Prostate gland (tissue), 2 donors: ENCODE data around the gene RAI1. TPM values are rescaled to one million over a fixed set of nuclear protein-coding genes. Genes with fewer than 3 reads are reported as not detected.

Experiments used
- DNase-seq: peaks from one replicate; pipeline ENCODE4 v3.0.0-alpha.2; 2019; ENCODE audit warnings: low spot score
- H3K27ac ChIP-seq, 2 donors: fragments of 200-600 bp; sonication (generic); 2 replicates each; pipeline ENCODE4 v1.5.1; 2017 to 2019
- H3K27me3 ChIP-seq: fragments of 200-600 bp; sonication (generic); replicated peaks from 2 replicates; pipeline ENCODE4 v1.5.1; 2019; ENCODE audit not compliant: insufficient read depth
- H3K36me3 ChIP-seq, 2 donors: fragments of 200-600 bp; sonication (generic); 1 replicate in 1 of 2; 2 replicates in 1 of 2; pipeline versions ENCODE4 v1.5.1 to v1.8.1; 2017 to 2019
- H3K4me1 ChIP-seq: fragments of 200-600 bp; sonication (generic); replicated peaks from 2 replicates; pipeline ENCODE4 v1.5.1; 2019
- H3K4me3 ChIP-seq, 2 donors: fragments of 200-600 bp; sonication (generic); 2 replicates each; pipeline ENCODE4 v1.5.1; 2017 to 2019
- H3K9me3 ChIP-seq: fragments of 200-600 bp; sonication (generic); 2 replicates; pipeline ENCODE4 v1.5.1; 2017
- POLR2A ChIP-seq: fragments of 450-650 bp; IDR thresholded peaks from one replicate; pipeline ENCODE4 v1.6.1; 2016; ENCODE audit warnings: antibody characterized with exemption, mild to moderate bottlenecking
- POLR2AphosphoS5 ChIP-seq: sonication (generic); formaldehyde crosslinking; IDR thresholded peaks from one replicate; pipeline ENCODE4 v1.6.1; 2017; ENCODE audit warnings: antibody characterized with exemption
- WGBS: methylation state at CpG from one replicate; pipeline ENCODE4 v1.1.5; 2018; 5-methylcytosine and 5-hydroxymethylcytosine counted together
- intact Hi-C: fragments of 100-400 bp; cut with DNase I; formaldehyde crosslinking; loops from one replicate; pipeline ENCODE4 v1.14.2; 2022
- total RNA-seq, 2 donors: library from RNA; depleted of rRNA; stranded (reverse); fragments of >200 nt; gene quantifications; one replicate each; pipeline ENCODE4 v1.1.0, GENCODE V29; 2016
- TF ChIP-seq, protein P1 (sequence below), 4 experiments: fragments of 200-600 bp in 2 of 4; fragments of 450-650 bp in 2 of 4; sonication (generic) in 2 of 4; IDR thresholded peaks; 1 replicate in 3 of 4; 2 replicates in 1 of 4; pipeline ENCODE4 v1.5.1; 2016 to 2019; ENCODE audit warnings: antibody characterized with exemption in 4 of 4, mild to moderate bottlenecking in 2 of 4, moderate library complexity in 2 of 4

RAI1 gene
- total RNA-seq, 2 donors from 2014 or later = 69.2 to 71.0 TPM

DNA sequence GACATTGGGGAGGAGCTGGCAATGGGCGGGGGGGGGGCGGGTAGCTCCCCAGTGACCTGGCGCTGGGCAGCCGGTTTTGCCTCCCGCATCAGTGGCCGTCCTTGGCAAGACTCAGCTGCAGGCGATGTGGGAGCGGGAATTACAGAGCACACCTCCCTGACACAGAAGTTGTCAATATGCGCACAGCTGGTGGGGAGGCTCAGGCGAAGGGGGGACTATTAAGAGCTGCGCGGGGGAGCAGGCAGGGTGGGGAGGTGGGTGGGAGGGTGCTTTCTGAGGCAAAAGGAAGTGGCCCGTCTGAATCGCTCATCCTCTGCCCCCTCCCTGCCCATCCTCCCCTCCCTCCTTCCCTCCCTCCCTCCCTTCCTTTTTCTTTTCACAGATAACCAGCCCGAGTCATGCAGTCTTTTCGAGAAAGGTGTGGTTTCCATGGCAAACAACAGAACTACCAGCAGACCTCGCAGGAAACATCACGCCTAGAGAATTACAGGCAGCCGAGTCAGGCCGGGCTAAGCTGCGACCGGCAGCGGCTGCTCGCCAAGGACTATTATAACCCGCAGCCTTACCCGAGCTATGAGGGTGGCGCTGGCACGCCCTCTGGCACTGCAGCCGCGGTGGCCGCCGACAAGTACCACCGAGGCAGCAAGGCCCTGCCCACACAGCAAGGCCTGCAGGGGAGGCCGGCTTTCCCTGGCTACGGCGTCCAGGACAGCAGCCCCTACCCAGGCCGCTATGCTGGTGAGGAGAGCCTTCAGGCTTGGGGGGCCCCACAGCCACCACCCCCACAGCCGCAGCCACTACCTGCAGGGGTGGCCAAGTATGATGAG is 111.5 kb downstream of the RAI1 start:
- Histone ChIP-seq H3K27me3 (no peaks in the 10 kb centered on the region), H3K27ac (peak overlapping the region; percentile 14 to 47), H3K4me1 (peaks cover 12% of the 10 kb centered on the region), H3K9me3 (no peaks in the 10 kb centered on the region), H3K4me3 (no peak overlapping the region), H3K36me3 (peaks cover 7% of the 10 kb centered on the region in 2 donors)
- TF ChIP-seq, protein P1, sequence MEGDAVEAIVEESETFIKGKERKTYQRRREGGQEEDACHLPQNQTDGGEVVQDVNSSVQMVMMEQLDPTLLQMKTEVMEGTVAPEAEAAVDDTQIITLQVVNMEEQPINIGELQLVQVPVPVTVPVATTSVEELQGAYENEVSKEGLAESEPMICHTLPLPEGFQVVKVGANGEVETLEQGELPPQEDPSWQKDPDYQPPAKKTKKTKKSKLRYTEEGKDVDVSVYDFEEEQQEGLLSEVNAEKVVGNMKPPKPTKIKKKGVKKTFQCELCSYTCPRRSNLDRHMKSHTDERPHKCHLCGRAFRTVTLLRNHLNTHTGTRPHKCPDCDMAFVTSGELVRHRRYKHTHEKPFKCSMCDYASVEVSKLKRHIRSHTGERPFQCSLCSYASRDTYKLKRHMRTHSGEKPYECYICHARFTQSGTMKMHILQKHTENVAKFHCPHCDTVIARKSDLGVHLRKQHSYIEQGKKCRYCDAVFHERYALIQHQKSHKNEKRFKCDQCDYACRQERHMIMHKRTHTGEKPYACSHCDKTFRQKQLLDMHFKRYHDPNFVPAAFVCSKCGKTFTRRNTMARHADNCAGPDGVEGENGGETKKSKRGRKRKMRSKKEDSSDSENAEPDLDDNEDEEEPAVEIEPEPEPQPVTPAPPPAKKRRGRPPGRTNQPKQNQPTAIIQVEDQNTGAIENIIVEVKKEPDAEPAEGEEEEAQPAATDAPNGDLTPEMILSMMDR (IDR thresholded peaks at IDR 0.05) = no peak
- TF ChIP-seq POLR2AphosphoS5 (no peak), POLR2A (no peak)
- 13% methylated on average over 34 of the region's 38 CpGs for WGBS
- intact Hi-C loops = no loop called here
- DNase-seq = no peak

DNA sequence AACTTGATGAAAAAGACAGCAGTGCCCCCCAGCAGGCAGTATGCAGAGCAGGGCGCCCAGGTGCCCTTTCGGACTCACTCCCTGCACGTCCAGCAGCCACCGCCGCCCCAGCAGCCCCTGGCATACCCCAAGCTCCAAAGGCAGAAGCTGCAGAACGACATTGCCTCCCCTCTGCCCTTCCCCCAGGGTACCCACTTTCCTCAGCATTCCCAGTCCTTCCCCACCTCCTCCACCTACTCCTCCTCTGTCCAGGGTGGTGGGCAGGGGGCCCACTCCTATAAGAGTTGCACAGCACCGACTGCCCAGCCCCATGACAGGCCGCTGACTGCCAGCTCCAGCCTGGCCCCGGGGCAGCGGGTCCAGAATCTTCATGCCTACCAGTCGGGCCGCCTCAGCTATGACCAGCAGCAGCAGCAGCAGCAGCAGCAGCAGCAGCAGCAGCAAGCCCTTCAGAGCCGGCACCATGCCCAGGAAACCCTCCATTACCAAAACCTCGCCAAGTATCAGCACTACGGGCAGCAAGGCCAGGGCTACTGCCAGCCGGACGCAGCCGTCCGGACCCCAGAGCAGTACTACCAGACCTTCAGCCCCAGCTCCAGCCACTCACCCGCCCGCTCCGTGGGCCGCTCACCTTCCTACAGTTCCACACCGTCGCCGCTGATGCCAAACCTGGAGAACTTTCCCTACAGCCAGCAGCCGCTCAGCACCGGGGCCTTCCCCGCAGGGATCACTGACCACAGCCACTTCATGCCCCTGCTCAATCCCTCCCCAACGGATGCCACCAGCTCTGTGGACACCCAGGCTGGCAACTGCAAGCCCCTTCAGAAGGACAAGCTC is 112.3 kb downstream of the RAI1 start:
- Histone ChIP-seq H3K27ac (no peak overlapping the region), H3K27me3 (no peaks in the 10 kb centered on the region), H3K9me3 (no peaks in the 10 kb centered on the region), H3K4me1 (peaks cover 12% of the 10 kb centered on the region), H3K4me3 (no peak overlapping the region), H3K36me3 (peaks cover 7% of the 10 kb centered on the region in 2 donors)
- intact Hi-C loops = no loop called here
- TF ChIP-seq POLR2A (no peak), POLR2AphosphoS5 (no peak)
- TF ChIP-seq, protein P1 (IDR thresholded peaks at IDR 0.05) = no peak
- DNase-seq = no peak
- WGBS = 84% methylated on average over 22 of the region's 30 CpGs

DNA sequence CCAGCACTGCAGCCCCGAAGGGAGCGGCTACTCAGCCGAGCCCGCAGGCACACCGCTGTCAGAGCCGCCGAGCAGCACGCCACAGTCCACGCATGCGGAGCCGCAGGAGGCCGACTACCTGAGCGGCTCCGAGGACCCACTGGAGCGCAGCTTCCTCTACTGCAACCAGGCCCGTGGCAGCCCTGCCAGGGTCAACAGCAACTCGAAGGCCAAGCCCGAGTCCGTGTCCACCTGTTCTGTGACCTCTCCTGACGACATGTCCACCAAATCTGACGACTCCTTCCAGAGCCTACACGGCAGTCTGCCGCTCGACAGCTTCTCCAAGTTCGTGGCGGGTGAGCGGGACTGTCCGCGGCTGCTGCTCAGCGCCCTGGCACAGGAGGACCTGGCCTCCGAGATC is 113.1 kb downstream of the RAI1 start:
- Histone ChIP-seq H3K4me3 (no peak overlapping the region), H3K27me3 (no peaks in the 10 kb centered on the region), H3K27ac (no peak overlapping the region), H3K9me3 (no peaks in the 10 kb centered on the region), H3K4me1 (peaks cover 12% of the 10 kb centered on the region), H3K36me3 (peaks cover 7% of the 10 kb centered on the region in 2 donors)
- 85% methylated on average over 26 of the region's 31 CpGs for WGBS
- no peak for DNase-seq
- intact Hi-C loops = no loop called here
- no peak for TF ChIP-seq POLR2A
- TF ChIP-seq, protein P1 (IDR thresholded peaks at IDR 0.05) = no peak
- TF ChIP-seq POLR2AphosphoS5 = no peak

DNA sequence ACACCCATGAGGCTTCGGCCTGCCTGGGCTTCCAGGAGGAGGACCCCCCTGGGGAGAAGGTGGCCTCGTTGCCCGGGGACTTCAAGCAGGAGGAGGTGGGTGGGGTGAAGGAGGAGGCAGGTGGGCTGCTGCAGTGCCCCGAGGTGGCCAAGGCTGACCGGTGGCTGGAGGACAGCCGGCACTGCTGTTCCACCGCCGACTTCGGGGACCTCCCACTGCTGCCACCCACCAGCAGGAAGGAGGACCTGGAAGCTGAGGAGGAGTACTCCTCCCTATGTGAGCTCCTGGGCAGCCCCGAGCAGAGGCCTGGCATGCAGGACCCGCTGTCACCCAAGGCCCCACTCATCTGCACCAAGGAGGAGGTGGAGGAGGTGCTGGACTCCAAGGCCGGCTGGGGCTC is 114.0 kb downstream of the RAI1 start:
- intact Hi-C loops = no loop called here
- H3K36me3 ChIP-seq = peaks cover 7% of the 10 kb centered on the region in 2 donors
- 83% methylated on average over 12 of the region's 12 CpGs for WGBS
- no peaks in the 10 kb centered on the region for H3K27me3 ChIP-seq
- H3K9me3 ChIP-seq = no peaks in the 10 kb centered on the region
- peaks cover 4% of the 10 kb centered on the region for H3K4me1 ChIP-seq
- TF ChIP-seq POLR2A = no peak
- TF ChIP-seq, protein P1 (IDR thresholded peaks at IDR 0.05) = no peak
- TF ChIP-seq POLR2AphosphoS5 = no peak
- H3K4me3 ChIP-seq = no peak overlapping the region
- no peak overlapping the region for H3K27ac ChIP-seq
- no peak for DNase-seq
